ENCODE data around the gene TRIM37. TPM values are rescaled to one million over a fixed set of nuclear protein-coding genes. Genes with fewer than 3 reads are reported as not detected.

The TRIM37 gene, protein sequence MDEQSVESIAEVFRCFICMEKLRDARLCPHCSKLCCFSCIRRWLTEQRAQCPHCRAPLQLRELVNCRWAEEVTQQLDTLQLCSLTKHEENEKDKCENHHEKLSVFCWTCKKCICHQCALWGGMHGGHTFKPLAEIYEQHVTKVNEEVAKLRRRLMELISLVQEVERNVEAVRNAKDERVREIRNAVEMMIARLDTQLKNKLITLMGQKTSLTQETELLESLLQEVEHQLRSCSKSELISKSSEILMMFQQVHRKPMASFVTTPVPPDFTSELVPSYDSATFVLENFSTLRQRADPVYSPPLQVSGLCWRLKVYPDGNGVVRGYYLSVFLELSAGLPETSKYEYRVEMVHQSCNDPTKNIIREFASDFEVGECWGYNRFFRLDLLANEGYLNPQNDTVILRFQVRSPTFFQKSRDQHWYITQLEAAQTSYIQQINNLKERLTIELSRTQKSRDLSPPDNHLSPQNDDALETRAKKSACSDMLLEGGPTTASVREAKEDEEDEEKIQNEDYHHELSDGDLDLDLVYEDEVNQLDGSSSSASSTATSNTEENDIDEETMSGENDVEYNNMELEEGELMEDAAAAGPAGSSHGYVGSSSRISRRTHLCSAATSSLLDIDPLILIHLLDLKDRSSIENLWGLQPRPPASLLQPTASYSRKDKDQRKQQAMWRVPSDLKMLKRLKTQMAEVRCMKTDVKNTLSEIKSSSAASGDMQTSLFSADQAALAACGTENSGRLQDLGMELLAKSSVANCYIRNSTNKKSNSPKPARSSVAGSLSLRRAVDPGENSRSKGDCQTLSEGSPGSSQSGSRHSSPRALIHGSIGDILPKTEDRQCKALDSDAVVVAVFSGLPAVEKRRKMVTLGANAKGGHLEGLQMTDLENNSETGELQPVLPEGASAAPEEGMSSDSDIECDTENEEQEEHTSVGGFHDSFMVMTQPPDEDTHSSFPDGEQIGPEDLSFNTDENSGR
- 10 to 100 TPM; 20.9 to 26.8 TPM for total RNA-seq

DNA sequence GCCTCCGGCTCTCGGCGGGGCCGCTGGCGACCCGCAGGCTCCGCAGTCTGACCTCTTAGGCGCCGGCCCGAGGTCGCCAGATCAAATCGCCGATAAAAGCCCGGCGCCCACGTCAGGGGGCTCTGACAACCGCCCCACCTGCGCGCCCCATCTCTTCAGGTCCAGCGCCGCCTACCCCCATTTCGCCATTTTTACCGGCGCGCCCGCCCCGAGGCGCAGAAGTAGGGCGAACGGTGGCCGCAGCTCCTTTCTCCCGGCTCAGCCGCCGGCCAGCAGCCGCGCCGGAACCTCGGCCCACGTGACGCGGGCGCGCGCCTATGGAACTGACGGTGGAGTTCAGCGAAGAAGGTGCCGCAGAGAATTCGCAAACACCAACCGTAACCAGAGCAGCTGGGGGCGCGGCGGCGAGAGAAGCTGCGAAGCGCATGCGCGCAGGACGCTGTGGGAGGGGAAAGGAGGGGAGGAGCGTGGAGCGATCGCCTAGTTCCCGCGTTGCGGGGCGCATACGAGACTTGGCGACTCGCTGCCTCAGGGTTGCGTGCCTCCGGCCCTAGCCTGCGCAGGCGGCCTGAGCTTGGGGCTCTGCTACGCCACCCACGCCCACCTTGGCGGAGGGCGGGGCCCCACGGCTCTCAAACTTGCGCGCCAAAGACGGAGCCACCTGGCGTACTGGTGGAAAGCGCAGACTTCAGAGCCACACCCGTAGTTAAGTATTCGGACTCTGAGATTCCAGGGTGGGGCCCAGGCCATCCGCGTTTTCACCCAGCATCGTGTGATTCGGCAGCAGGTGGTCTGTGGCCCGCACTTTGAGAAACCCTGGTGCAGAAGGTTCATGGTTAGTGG, at the start of gene TRIM37:
TRIM37 (minus strand) TSS at position 418 of the 843 bp plus-strand sequence. CDS start 419 bp downstream, outside the sequence.
- peak; percentile 94 for ATAC-seq (replicated peaks)
- peaks cover 66% of the 10 kb centered on the region for H3K36me3 Mint-ChIP-seq (ENCODE audit: low read depth)
- peaks cover 20% of the 10 kb centered on the region for H3K4me1 Mint-ChIP-seq
- H3K27me3 Mint-ChIP-seq = no peaks in the 10 kb centered on the region
- H3K27ac Mint-ChIP-seq = peak within 1 kb of the TSS; percentile 95
- peak within 1 kb of the TSS; percentile 96 for H3K4me3 Mint-ChIP-seq
- no peaks in the 10 kb centered on the region for H3K9me3 Mint-ChIP-seq

DNA sequence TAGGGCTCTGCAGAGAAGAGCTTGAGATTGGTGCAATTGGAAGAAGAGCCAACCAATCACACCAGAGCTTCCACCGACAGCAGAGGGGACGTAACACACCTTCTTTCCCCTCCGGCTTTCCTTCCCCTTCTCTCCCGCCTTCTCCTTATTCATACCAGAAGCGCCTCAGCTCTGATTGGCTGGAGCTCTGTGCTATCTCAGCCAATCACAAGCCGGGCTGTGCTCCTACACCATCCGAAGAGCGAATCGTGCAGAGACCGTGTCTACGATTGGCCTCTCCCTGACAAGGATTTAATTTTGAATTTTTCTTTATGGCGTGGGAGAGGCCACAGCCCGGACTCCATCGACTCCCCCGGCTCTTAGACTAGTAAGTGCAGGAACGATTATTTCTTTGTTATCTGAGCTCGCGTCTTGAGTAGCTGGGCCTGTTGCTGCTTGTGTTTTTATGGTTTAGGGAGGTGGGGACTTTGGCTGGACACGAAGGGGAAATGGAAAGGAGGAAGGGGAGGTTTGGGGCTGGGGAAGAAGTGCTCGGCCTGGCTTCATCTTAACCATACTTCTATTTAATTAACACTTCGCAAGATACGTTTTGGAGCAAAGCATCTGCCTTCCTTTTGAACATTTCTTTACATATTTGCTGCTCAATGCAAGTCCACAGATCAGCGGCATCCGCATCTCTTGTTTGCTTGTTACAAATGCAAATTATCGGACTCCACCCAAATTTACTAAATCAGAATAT, 48.9 kb upstream of the TRIM37 start, which contains the start of gene PRR11:
PRR11 (plus strand) TSS at position 308 of the 739 bp plus-strand sequence. CDS start 14,007 bp downstream, outside the sequence.
- Mint-ChIP-seq H3K4me1 (peaks cover 25% of the 10 kb centered on the region), H3K9me3 (no peaks in the 10 kb centered on the region), H3K27me3 (no peaks in the 10 kb centered on the region), H3K4me3 (no peak within 1 kb of the TSS), H3K27ac (no peak within 1 kb of the TSS), H3K36me3 (ENCODE audit: low read depth) (no peaks in the 10 kb centered on the region)
- ATAC-seq (replicated peaks) = peak; percentile 91

DNA sequence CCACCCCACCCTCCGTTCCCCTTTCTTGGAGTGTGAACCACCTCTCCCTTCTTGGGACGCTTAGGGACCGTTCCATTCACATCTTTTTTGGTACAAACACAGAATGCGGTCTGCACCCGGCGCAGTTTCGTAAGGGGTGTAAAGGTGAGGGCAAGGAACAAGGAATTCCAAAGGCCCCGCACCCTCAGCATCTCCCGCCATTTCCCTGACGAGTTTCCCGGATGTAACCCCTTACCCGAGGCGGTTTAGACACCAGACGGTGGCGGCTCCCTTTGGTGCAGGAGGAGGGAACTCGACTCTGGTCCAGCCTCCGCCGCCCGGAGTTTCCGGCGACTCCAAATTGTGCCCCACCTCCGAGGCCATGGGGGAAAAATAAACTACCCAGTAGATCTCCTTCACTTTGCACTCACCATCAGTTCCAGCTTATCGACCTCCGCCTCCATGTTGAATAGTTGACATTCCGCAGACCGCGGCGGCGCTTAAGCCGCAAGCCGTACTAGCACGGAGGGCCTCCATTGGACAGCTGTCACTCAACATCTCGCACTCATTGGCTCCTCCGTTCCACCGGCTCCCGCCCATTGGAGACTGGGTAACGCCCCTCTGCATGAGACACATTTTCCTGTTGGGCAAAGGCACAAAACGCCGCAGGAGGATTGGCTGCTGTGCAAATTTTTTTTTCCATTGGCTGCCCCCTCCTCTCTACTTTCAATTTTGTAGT, 48.2 kb upstream of the TRIM37 start, which contains the start of gene SKA2:
SKA2 (minus strand) TSS at position 466 of the 718 bp plus-strand sequence; CDS start at position 443, 23 bp downstream.
- H3K27ac Mint-ChIP-seq = no peak within 1 kb of the TSS
- peaks cover 25% of the 10 kb centered on the region for H3K4me1 Mint-ChIP-seq
- H3K9me3 Mint-ChIP-seq = no peaks in the 10 kb centered on the region
- H3K4me3 Mint-ChIP-seq = no peak within 1 kb of the TSS
- peak; percentile 87 for ATAC-seq (replicated peaks)
- no peaks in the 10 kb centered on the region for H3K36me3 Mint-ChIP-seq (ENCODE audit: low read depth)
- no peaks in the 10 kb centered on the region for H3K27me3 Mint-ChIP-seq

DNA sequence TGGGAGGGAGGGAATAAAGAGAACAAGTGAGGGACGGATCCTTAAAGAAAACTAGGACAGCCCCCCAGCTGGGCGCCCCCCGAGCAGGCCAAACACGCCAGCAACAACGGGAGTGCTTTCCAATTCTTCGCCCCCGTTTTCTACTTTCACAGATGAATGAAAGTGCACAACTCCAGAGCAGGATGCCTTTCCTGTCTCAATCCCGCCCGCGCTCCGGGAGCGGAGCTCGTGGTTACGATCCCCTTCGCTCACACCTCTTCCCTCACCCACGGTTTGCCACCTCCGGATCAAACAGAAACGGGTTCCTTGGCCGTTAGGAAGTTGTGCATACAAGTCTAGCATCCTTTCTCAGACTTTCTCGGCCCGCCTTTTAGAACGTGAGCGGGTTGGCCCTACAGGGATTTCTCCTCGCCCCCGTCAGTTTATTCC, 47.6 kb upstream of the TRIM37 start:
- H3K9me3 Mint-ChIP-seq = no peaks in the 10 kb centered on the region
- no peak for ATAC-seq (replicated peaks)
- H3K27ac Mint-ChIP-seq = no peak overlapping the region
- peaks cover 30% of the 10 kb centered on the region for H3K4me1 Mint-ChIP-seq
- H3K27me3 Mint-ChIP-seq = no peaks in the 10 kb centered on the region
- no peaks in the 10 kb centered on the region for H3K36me3 Mint-ChIP-seq (ENCODE audit: low read depth)
- no peak overlapping the region for H3K4me3 Mint-ChIP-seq

DNA sequence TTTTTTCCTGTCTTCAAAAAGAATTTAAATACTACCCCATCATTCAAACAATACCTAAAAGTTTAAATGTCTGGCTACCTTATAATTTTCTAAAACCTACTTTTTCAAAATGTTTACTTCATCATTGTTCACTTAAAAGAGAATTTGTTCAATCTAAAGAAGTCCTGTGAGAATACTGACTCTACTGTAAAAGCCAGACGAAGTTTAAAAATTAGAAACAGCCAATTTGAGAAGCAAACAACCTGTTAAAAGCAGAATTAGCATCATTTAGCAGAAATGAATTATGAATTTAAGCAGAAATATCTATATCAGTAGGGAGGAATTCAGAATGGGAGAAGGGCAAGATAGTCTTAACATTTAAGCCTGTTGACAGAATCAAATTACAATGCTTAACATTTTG, 46.2 kb upstream of the TRIM37 start:
- no peaks in the 10 kb centered on the region for H3K36me3 Mint-ChIP-seq (ENCODE audit: low read depth)
- ATAC-seq (replicated peaks) = no peak
- H3K9me3 Mint-ChIP-seq = no peaks in the 10 kb centered on the region
- no peak overlapping the region for H3K27ac Mint-ChIP-seq
- H3K4me3 Mint-ChIP-seq = no peak overlapping the region
- peaks cover 25% of the 10 kb centered on the region for H3K4me1 Mint-ChIP-seq
- H3K27me3 Mint-ChIP-seq = no peaks in the 10 kb centered on the region

DNA sequence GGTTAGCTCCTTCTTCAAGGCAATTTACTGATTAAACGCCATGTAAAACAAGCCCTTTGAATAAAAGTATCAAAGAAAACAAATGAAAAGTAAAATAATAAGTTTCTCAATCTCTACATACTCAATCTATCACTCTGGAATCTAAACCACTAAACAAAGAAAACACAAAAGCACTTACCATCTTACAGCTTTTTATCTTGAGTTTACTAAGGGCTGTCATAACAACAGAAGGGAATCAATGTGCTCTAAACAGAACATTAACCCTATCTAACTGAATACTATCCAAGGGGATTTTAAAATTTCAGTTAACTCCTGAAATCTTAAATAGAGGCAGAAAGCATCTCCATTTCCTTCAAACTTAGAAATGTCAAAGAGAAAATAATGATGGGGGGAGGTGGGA, 44.9 kb upstream of the TRIM37 start:
- Mint-ChIP-seq H3K27ac (no peak overlapping the region), H3K4me3 (peak overlapping the region; percentile 59), H3K4me1 (peaks cover 25% of the 10 kb centered on the region), H3K27me3 (no peaks in the 10 kb centered on the region), H3K36me3 (ENCODE audit: low read depth) (no peaks in the 10 kb centered on the region), H3K9me3 (no peaks in the 10 kb centered on the region)
- no peak for ATAC-seq (replicated peaks)

DNA sequence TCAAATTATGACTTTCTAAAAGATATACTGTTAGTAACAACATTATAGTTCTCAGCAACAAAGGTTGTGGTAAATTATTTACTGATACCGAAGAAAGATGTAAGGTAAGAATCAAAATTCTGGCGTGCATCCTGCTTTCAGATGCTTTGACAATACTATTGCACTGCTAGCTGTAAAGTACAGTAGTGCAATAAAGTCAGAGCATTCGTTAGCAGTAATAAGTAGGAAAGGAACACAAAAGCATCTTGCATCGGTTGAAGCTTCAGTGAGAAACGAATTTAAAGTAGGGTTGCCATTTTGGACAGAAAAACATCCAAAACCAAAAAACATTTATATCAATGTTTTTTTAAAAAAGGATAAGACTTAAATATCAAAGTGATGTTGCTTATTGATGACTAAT, 44.3 kb upstream of the TRIM37 start:
- Mint-ChIP-seq H3K27me3 (no peaks in the 10 kb centered on the region), H3K36me3 (ENCODE audit: low read depth) (no peaks in the 10 kb centered on the region), H3K27ac (no peak overlapping the region), H3K4me3 (peak overlapping the region; percentile 59), H3K4me1 (peaks cover 25% of the 10 kb centered on the region), H3K9me3 (no peaks in the 10 kb centered on the region)
- no peak for ATAC-seq (replicated peaks)

DNA sequence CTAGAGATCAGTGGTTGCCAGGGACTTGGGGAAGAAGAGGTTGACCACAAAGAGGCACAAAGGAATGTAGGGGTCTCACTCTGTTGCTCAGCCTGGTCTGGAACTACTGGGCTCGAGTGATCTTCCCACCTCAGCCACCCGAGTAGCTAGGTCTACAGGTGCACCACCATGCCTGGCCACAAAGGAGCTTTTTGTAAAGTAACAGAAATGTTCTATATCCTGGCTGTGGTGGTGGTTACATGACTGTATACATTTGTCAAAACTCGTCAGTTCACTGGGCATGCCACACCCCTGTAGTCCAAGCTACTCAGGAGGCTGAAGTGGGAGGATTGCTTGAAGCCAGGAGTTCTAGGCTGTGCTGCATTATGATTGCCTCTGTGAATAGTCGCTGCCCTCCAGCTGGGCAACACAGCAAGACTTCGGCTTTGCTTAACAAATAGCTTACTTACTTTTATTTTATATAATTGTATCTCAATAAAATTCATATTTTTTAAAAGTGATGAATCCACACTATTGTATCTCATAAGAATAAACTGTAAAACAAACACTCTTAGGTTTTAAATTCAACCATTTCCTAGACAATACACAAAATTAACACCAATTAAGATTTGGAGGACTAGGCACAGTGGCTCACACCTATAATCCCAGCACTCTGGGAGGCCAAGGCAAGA, 43.3 kb upstream of the TRIM37 start:
- Mint-ChIP-seq H3K27me3 (no peaks in the 10 kb centered on the region), H3K4me1 (peaks cover 25% of the 10 kb centered on the region), H3K36me3 (ENCODE audit: low read depth) (no peaks in the 10 kb centered on the region), H3K27ac (no peak overlapping the region), H3K9me3 (no peaks in the 10 kb centered on the region), H3K4me3 (peak overlapping the region; percentile 59)
- ATAC-seq (replicated peaks) = peak; percentile 36

DNA sequence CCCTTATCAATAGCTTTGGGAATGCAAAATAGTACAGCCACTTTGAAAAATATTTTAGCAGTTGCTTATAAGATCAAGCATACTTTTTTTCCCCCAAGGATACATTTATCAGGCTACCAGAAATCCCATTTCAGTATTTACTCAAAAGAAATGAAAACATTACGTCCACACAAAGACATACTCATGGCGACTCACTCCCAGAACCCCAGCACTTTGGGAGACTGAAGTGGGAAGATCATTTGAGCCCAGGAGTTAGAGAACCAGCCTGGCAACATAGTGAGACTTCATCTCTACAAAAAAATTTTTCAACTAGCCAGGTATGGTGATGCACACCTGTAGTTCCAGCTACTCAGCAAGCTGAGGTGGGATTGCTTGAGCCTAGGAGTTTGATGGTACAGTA, 42.4 kb upstream of the TRIM37 start:
- H3K9me3 Mint-ChIP-seq = no peaks in the 10 kb centered on the region
- no peaks in the 10 kb centered on the region for H3K27me3 Mint-ChIP-seq
- H3K36me3 Mint-ChIP-seq (ENCODE audit: low read depth) = peaks cover 8% of the 10 kb centered on the region
- H3K4me3 Mint-ChIP-seq = no peak overlapping the region
- H3K4me1 Mint-ChIP-seq = peaks cover 30% of the 10 kb centered on the region
- no peak for ATAC-seq (replicated peaks)
- no peak overlapping the region for H3K27ac Mint-ChIP-seq

DNA sequence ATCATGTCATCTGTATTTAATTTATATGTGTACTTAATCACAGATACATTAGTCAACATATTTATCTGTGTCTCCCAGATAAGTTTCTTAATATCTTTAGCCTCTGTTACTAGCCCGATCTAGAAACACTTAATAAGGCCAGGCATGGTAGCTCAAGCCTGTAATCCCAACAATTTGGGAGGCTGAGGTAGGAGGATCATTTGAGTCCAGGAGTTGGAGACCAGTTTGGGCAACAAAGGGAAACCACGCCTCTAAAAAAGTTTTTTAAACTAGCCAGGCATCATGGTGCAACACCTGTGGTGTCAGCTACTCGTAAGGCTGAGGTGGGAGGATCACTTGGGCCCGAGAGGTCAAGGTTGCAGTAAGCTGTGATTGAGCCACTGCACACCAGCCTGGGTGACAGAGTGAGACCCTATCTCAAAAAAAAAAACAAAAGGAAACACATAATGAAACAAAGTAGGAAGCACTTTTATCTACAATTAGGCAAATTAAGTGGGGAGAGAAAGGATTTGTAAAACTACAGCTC, 39.0 kb upstream of the TRIM37 start:
- no peak overlapping the region for H3K27ac Mint-ChIP-seq
- H3K4me3 Mint-ChIP-seq = no peak overlapping the region
- H3K36me3 Mint-ChIP-seq (ENCODE audit: low read depth) = peaks cover 11% of the 10 kb centered on the region
- no peaks in the 10 kb centered on the region for H3K9me3 Mint-ChIP-seq
- H3K4me1 Mint-ChIP-seq = peaks cover 10% of the 10 kb centered on the region
- H3K27me3 Mint-ChIP-seq = no peaks in the 10 kb centered on the region
- no peak for ATAC-seq (replicated peaks)

DNA sequence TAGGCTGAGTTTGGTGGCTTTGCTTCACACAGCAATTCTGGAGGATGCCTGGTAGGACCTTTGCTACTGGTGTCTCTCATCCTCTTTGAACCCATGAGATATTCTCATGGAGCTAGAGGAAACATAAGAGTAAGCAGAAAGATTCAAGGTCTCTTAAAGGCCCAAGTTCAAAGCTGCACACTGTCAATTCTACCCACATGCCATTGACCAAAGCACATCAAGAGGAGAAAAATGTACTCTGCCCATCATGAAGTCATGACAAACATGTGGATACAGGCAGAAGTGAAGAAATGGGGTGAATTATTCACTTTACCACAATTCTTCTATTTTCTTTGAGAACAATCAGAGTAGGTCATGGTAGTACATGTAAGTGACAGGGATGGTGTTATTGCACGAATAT, 35.2 kb upstream of the TRIM37 start:
- no peak for ATAC-seq (replicated peaks)
- H3K9me3 Mint-ChIP-seq = no peaks in the 10 kb centered on the region
- peaks cover 11% of the 10 kb centered on the region for H3K36me3 Mint-ChIP-seq (ENCODE audit: low read depth)
- H3K27me3 Mint-ChIP-seq = no peaks in the 10 kb centered on the region
- H3K27ac Mint-ChIP-seq = no peak overlapping the region
- no peak overlapping the region for H3K4me3 Mint-ChIP-seq
- H3K4me1 Mint-ChIP-seq = peaks cover 5% of the 10 kb centered on the region

DNA sequence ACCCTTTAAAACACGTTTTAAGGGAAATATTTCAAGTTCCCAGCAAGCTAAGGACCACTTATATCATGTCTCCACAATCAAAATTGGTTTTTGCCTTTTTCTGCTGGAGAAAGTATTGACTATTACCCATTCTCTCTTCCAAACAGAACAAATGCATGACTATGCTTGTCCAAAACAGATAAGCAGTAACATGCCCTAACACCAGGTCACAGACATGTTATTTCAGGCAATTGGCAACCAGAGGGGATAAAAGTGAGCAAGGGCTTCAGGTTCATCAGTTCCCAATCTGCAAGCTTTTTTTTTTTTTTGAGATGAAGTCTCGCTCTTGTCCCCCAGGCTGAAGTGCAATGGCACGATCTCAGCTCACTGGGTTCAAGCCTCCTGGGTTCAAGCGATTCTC, 33.3 kb upstream of the TRIM37 start:
- Mint-ChIP-seq H3K36me3 (ENCODE audit: low read depth) (peaks cover 11% of the 10 kb centered on the region), H3K27ac (no peak overlapping the region), H3K27me3 (no peaks in the 10 kb centered on the region), H3K9me3 (no peaks in the 10 kb centered on the region), H3K4me3 (no peak overlapping the region), H3K4me1 (peaks cover 5% of the 10 kb centered on the region)
- no peak for ATAC-seq (replicated peaks)
